GM19035 (cell line): ENCODE results near the gene C4orf17.
A peak's percentile ranks its signal among the peaks of the same experiment; 100 is the strongest.

Source experiments
- ATAC-seq: cut with Tn5 transposase; IDR thresholded peaks from one replicate; pipeline ENCODE4 v1.9.1; 2021; ENCODE audit not compliant: unreplicated experiment

The C4orf17 gene

GRCh38 chr4:99536848-99537247, 26.0 kb downstream of the C4orf17 start:
- no peak for ATAC-seq

- ATAC-seq = no peak
Observed at GRCh38 chr4:99537674-99538073, 26.9 kb downstream of the C4orf17 start.

- no peak for ATAC-seq
Observed at GRCh38 chr4:99540277-99540939, 29.6 kb downstream of the C4orf17 start.

GRCh38 chr4:99552872-99553271, 42.1 kb downstream of the C4orf17 start:
- ATAC-seq = no peak

DNA sequence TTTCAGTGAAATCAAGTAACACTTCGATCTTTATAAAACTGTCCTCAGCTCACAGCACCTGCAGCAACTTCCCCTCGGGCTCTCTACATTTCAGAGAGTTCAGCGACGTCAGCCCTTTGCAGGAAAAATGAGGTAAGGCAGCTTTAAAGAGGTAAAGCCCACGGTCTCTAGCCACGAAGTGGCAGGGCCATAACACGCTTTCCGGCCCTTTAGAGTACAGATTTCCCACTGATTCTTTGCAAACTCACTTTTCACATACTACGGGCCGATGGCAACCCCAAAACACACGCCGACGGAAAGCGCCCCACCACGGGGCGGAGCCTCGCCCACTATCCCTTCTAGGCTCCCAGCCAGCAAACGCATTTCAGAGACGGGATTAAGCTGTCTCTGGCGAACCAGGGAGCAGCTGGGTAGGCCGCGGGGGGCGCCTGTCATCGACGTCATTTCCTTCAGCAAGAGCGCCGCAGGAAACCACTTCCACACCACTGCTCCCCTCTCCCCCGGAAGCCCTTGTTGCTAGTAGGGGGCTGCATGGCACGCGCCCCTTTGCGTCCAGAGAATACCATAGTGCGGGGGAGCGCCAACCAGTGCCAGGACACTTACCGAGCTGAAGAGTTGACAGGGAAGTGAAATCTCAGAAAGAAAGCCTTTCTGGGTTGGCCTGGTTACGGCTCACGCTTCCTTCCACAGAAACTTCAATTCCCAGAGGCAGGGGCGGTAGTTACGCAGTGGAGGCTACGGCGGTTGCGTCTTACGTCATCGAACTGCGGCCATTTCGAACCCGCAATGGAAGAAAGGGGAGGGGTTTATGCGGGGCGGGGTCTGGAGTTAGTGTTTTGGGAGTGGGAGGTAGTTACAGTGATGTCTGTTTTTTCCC, 52.7 kb downstream of the C4orf17 start, which contains the start of gene TRMT10A:
Gene TRMT10A (minus strand): TSS at position 730 of the 877 bp plus-strand sequence. CDS start 4,701 bp downstream, outside the sequence.
- ATAC-seq = peak; percentile 95

DNA sequence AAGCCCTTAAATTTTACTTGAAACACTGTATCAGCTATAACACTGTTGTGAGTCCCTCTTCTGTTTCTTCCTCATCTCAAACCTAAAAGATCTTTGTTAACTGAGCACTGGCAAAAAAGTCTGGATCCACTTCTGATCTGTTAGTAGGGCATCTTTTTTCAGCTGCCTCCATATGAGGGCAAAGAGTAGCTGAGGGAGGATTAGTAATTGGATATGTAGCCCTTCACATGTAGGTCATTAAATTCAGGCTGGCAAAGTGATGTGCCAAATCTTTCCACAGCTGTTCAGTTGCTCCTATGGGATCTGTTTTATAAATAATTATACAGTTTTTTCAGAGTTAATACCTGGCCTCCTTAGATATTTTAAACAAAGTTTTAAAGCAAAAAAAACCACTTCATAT, 54.1 kb downstream of the C4orf17 start:
- no peak for ATAC-seq

- no peak for ATAC-seq
Observed at GRCh38 chr4:99571883-99572282, 61.1 kb downstream of the C4orf17 start.

- no peak for ATAC-seq
Observed at GRCh38 chr4:99572527-99573240, 61.9 kb downstream of the C4orf17 start.

GRCh38 chr4:99573735-99574368, 63.0 kb downstream of the C4orf17 start:
- ATAC-seq = no peak

GRCh38 chr4:99574530-99575324, 63.9 kb downstream of the C4orf17 start, which contains the start of gene MTTP:
MTTP (plus strand) TSS chr4:99574824; CDS start chr4:99574910, 86 bp downstream.
- peak; percentile 77 for ATAC-seq

DNA sequence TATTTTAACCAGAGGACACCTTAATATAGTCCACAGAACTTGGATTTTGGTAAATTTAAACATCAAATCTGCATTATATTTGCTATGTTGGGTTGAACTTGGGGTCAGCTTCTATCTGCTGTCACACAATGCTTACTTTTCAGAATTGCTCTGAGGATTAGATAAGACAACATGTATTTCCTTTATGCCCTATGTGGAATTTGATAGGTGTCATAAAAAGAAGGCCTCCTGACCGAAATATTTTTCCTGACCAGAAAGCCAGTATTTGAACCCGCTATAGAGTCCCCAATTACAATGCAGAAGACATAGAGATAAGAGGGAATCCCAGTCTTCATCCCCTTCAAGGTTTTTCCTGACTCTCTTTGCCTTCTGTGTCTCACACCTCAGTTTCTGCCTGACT, 67.9 kb downstream of the C4orf17 start:
- no peak for ATAC-seq

DNA sequence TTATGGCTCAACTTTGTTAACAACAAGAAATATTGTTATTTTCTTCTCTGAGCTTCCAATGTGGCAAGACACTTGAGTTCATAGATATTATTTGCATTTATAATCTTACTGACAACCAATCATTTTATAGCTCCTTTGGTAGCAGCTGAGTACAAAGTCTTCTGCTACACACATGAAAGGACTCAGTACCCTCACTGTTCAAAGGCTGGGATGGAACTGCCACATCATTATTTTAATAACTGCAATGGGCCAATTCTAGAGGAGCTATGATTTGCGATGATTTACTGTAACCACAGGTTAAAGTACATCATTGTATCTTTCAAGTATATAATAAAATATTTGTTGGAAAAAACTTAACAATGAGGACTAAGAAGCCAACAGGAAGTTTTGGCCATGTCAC, 74.7 kb downstream of the C4orf17 start:
- ATAC-seq = no peak

DNA sequence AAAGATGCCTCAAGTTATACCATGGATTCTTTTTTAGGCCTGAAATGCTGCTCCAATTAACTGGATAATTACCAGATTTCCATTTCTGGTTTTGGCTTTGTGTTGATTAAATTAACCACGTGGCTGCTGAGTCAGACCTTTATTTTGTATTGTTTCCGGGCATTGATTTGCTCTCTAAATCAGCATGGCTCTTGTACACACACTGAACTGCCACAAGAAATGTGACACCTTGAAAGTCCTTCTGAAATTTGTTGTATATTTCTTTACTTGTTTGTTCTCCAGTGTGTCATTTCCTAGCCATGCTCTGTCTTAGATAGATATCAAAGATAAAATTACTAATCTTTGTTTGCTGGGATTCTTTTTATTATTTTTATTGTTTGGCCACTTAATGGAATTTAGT, 75.5 kb downstream of the C4orf17 start:
- ATAC-seq = no peak

DNA sequence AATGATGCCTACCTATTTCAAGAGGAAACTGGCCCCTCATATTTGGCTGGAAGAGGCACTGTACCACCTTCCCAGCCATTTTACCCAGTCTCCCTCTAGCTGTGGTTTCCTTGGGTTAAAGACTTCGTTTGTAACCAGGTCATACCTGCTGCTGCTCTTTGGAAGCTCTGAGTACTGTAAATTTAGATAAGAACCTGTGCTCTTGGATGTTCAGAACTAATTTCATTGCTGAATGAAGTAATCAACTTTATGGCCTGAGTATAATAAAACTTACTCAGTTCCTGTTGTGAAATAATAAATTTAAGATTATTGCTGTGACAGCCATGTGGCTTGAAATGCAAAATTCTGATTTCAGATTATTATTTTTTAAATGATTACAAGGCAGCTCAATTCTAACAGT, 76.0 kb downstream of the C4orf17 start:
- no peak for ATAC-seq

DNA sequence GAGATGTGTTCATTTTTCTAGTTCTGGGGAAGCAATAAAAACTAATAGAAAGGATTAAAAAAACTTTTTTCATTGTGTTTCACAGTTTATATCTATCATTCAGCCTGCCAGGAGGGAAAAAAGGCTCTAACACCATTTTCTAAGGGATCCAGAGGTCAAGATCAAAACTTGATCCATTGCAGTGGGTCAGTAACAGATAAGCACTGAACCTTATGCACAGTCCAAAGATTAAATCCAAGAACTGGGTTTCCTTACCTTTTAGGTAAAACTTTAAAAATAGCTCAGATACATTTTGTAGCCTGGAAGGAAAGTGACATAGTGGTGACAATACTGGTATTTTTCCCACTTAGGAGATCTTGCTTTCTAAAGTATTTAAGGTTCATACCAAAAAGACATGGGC, 76.5 kb downstream of the C4orf17 start:
- no peak for ATAC-seq

DNA sequence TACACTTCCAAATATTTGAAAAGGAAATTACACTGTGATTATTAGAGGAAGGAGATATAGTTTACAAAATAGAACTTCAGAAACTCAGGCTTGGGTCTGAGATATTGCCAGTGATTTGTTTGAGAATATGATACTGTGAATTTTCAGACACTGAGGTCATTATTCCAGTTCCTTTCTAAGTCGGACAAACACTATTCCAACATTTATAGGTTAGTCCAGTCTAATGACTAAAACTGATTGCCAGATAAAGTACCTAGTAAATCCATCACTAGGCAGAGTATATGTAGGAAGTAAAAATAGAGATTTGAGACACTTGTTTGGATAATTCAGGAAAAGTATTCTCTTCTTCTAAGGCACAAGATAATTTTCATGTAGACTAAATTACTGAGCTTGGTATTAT, 77.0 kb downstream of the C4orf17 start:
- no peak for ATAC-seq

DNA sequence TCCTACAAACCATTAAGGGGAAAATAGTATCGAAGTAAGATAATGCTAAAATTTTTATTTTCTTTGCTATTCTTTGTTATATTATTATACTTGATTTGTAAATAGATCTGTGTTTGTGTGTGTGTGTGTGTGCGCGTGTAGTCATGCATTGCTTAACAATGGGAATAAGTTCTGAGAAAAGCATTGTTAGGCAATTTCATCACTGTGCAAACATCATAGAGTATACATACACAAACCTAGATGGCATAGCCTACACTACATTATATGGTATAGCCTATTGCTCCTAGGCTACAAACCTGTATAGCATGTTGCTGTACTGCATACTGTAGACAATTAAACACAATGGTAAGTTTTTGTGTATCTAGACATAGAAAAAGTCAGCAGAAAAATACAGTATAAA, 80.9 kb downstream of the C4orf17 start:
- no peak for ATAC-seq
